ENCODE results near the gene TRAPPC3.
A peak's percentile ranks its signal among the peaks of the same experiment; 100 is the strongest.
"Not testable (repeated sequence)": the region's sequence is repeated elsewhere in the genome, so short reads cannot be mapped to it uniquely, and the experiment has no call there.

TRAPPC3 gene

GRCh38 chr1:36166938-36167905 is 17.9 kb upstream of the TRAPPC3 start:
- DNase-seq (ENCODE audit: low read depth in 2 of 2, low spot score in 1 of 2) = no peak

- DNase-seq (ENCODE audit: low read depth in 2 of 2, low spot score in 1 of 2) = no peak
These were observed 16.9 kb upstream of the TRAPPC3 start for GRCh38 chr1:36166136-36166535.

- no peak for DNase-seq (ENCODE audit: low read depth in 2 of 2, low spot score in 1 of 2)
These were observed 15.9 kb upstream of the TRAPPC3 start for GRCh38 chr1:36165145-36165544.

GRCh38 chr1:36164361-36164760 is 15.1 kb upstream of the TRAPPC3 start:
- no peak for DNase-seq (ENCODE audit: low read depth in 2 of 2, low spot score in 1 of 2)

- no peak for DNase-seq (ENCODE audit: low read depth in 2 of 2, low spot score in 1 of 2)
These were observed 14.1 kb upstream of the TRAPPC3 start for GRCh38 chr1:36163426-36163825.

- no peak for DNase-seq (ENCODE audit: low read depth in 2 of 2, low spot score in 1 of 2)
These were observed 13.5 kb upstream of the TRAPPC3 start for GRCh38 chr1:36162680-36163239.

GRCh38 chr1:36161641-36162531 is 12.6 kb upstream of the TRAPPC3 start:
- DNase-seq (ENCODE audit: low read depth in 2 of 2, low spot score in 1 of 2) = no peak

- no peak for DNase-seq (ENCODE audit: low read depth in 2 of 2, low spot score in 1 of 2)
These were observed 11.7 kb upstream of the TRAPPC3 start for GRCh38 chr1:36160949-36161485.

GRCh38 chr1:36160388-36160948 is 11.2 kb upstream of the TRAPPC3 start:
- no peak for DNase-seq (ENCODE audit: low read depth in 2 of 2, low spot score in 1 of 2)

- DNase-seq (ENCODE audit: low read depth in 2 of 2, low spot score in 1 of 2) = no peak
These were observed 10.5 kb upstream of the TRAPPC3 start for GRCh38 chr1:36159614-36160387.

GRCh38 chr1:36158827-36159252 is 9.6 kb upstream of the TRAPPC3 start:
- not testable (repeated sequence) for DNase-seq (ENCODE audit: low read depth in 2 of 2, low spot score in 1 of 2)

GRCh38 chr1:36157973-36158826 is 8.9 kb upstream of the TRAPPC3 start:
- no peak for DNase-seq (ENCODE audit: low read depth in 2 of 2, low spot score in 1 of 2)

GRCh38 chr1:36157115-36157903 is 8.0 kb upstream of the TRAPPC3 start:
- DNase-seq (ENCODE audit: low read depth in 2 of 2, low spot score in 1 of 2) = no peak

- DNase-seq (ENCODE audit: low read depth in 2 of 2, low spot score in 1 of 2) = no peak
These were observed 7.2 kb upstream of the TRAPPC3 start for GRCh38 chr1:36156329-36157114.

GRCh38 chr1:36155408-36156328 is 6.4 kb upstream of the TRAPPC3 start, which contains the start of gene MAP7D1:
TSS of gene MAP7D1 (plus strand) at chr1:36156160. CDS start at chr1:36156418, 258 bp downstream.
- peak; percentile 65 for DNase-seq (ENCODE audit: low read depth in 2 of 2, low spot score in 1 of 2)

GRCh38 chr1:36154765-36155407 is 5.6 kb upstream of the TRAPPC3 start:
- DNase-seq (ENCODE audit: low read depth in 2 of 2, low spot score in 1 of 2) = no peak

Measured in stimulated activated CD8-positive, alpha-beta memory T cell treated with anti-CD3 and anti-CD28 coated beads, Interleukin-4, amount 100 ng/mL, for 4 hours (primary cell).